ENCODE measurements around the gene LHX3. TPM values are rescaled to one million over a fixed set of nuclear protein-coding genes. Genes with fewer than 3 reads are reported as not detected.

LHX3 gene
- total and polyA plus RNA-seq, 2 experiments from 2014 or later, result not detected

- no peak overlapping the region for H3K4me3 ChIP-seq
- DNase-seq (ENCODE audit: low read depth in 1 of 2, low spot score in 1 of 2), result no peak
- no peaks in the 10 kb centered on the region for H3K9me3 ChIP-seq (ENCODE audit: low read depth)
- H3K27ac ChIP-seq, result no peak overlapping the region
- H3K4me1 ChIP-seq (ENCODE audit: low read depth), result no peaks in the 10 kb centered on the region
- H3K36me3 ChIP-seq, result no peaks in the 10 kb centered on the region
- H3K27me3 ChIP-seq, result no peaks in the 10 kb centered on the region
- TF ChIP-seq CTCF (IDR thresholded peaks at IDR 0.05; ENCODE audit: low read depth, low read length), result no peak
Observed at GRCh38 chr9:136160995-136161610, 43.8 kb downstream of the LHX3 start.

DNA sequence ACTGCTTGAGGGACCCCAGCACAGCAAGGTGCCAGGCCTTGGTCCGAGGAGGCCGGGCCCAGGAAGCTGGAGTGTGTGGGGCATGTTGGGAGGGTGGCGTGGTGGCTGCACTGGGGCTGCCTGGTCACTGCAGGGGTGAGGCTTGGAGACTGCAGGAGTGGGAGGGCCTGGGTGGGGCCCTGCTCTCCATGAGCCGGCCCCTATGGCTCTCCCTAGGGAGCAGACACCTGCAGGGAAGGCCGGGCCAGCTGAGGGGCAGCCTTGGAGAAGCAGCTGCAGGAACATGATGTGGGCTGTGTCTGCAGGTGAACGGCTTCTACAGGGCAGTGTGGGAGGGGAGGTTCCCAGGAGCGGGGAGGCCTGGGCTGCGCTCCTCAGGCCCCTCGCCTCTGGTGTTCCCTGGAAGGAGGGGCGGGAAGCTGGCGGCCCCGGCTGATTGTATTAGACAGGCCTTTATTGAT, 44.5 kb downstream of the LHX3 start:
- Histone ChIP-seq H3K4me1 (ENCODE audit: low read depth) (no peaks in the 10 kb centered on the region), H3K36me3 (no peaks in the 10 kb centered on the region), H3K27me3 (no peaks in the 10 kb centered on the region), H3K27ac (no peak overlapping the region), H3K9me3 (ENCODE audit: low read depth) (no peaks in the 10 kb centered on the region), H3K4me3 (no peak overlapping the region)
- no peak for TF ChIP-seq CTCF (IDR thresholded peaks at IDR 0.05; ENCODE audit: low read depth, low read length)
- no peak for DNase-seq (ENCODE audit: low read depth in 1 of 2, low spot score in 1 of 2)

DNA sequence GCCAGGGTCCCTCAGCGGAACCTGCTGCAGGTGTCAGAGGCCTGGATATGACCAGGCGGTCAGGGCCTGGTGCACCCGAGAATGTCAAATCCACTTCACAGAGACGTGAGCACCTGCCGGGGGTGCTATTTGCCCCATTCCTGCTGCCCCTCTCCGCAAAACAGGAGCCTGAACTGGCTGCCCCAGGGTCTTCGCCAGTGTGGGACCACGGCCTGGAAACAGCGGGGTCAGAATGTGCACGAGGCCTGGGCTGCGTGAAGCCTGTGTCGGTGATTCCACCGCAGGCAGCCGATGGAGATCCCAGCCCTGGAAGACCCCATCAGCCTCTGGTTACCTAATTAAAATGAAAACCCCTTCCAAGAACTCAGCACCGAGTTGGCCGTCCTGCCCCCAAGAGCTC, 45.1 kb downstream of the LHX3 start:
- Histone ChIP-seq H3K36me3 (no peaks in the 10 kb centered on the region), H3K9me3 (ENCODE audit: low read depth) (no peaks in the 10 kb centered on the region), H3K4me3 (no peak overlapping the region), H3K27ac (no peak overlapping the region), H3K27me3 (no peaks in the 10 kb centered on the region), H3K4me1 (ENCODE audit: low read depth) (no peaks in the 10 kb centered on the region)
- no peak for TF ChIP-seq CTCF (IDR thresholded peaks at IDR 0.05; ENCODE audit: low read depth, low read length)
- no peak for DNase-seq (ENCODE audit: low read depth in 1 of 2, low spot score in 1 of 2)

DNA sequence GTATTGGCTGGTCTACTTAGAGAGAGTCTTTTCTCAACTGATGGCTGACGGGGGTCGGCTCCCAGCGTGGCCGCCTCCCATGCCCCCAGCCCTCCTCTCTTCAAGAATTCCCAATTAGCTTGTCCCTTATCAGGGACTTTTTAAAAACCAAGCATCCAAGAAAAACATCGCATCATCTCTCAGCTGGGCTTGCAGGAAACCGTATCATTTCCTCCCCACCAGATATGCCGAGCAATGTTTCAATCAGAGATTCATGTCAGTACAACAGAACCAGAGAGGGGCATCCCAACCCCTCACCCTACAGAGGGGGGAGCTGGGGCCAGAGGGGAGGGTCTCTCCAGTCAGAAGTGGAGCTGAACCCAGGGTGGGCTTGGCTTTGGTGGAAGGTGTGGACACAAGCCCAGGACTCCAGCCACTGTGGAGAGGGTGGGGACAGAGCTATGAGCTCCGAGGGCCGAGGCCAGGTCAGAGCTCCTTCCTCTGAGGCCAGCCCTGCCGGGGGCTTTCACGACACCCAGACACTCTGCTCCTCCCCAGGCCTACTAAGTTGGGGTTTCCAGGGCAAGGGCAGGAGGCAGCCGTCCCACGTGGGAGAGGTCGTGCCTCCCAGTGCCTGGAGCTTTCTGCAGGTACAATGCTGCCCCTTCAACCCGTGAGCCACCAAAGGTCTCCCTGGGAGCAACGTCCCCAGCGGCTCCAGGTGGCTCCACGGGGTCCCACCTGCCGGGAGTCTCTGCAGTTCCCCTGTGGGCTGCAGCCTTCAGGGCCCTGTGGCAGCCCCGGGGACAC, 47.3 kb downstream of the LHX3 start:
- H3K4me1 ChIP-seq (ENCODE audit: low read depth), result no peaks in the 10 kb centered on the region

More for the DNA sequence above, 47.3 kb downstream of the LHX3 start:
- H3K9me3 ChIP-seq (ENCODE audit: low read depth), result no peaks in the 10 kb centered on the region
- no peak overlapping the region for H3K4me3 ChIP-seq
- no peaks in the 10 kb centered on the region for H3K27me3 ChIP-seq
- no peak overlapping the region for H3K27ac ChIP-seq
- no peak for TF ChIP-seq CTCF (IDR thresholded peaks at IDR 0.05; ENCODE audit: low read depth, low read length)
- H3K36me3 ChIP-seq, result no peaks in the 10 kb centered on the region
- peak in 1 of 2 donors; percentile 8 for DNase-seq (ENCODE audit: low read depth in 1 of 2, low spot score in 1 of 2)
